IgD-negative memory B cell (primary cell): Measurements from ENCODE around the gene CD300E. TPM values are rescaled to one million over a fixed set of nuclear protein-coding genes. Genes with fewer than 3 reads are reported as not detected.

ENCODE experiments used
- H3K27ac Mint-ChIP-seq, 3 donors: one replicate each; pipeline ENCODE4 v1.8.0; 2020 to 2022; ENCODE audit warnings: mild to moderate bottlenecking in 3 of 3, mixed read lengths in 3 of 3, moderate library complexity in 1 of 3
- H3K27me3 Mint-ChIP-seq: one replicate; pipeline ENCODE4 v1.8.0; 2021; ENCODE audit warnings: mixed read lengths
- H3K36me3 Mint-ChIP-seq: one replicate; pipeline ENCODE4 v1.8.0; 2020; ENCODE audit warnings: mild to moderate bottlenecking, mixed read lengths
- H3K4me1 Mint-ChIP-seq, 3 donors: one replicate each; pipeline ENCODE4 v1.8.0; 2020 to 2022; ENCODE audit warnings: mixed read lengths in 3 of 3, mild to moderate bottlenecking in 1 of 3
- H3K4me3 Mint-ChIP-seq, 4 donors: one replicate each; pipeline ENCODE4 v1.8.0; 2020 to 2022; ENCODE audit warnings: mild to moderate bottlenecking in 4 of 4, mixed read lengths in 4 of 4, moderate library complexity in 3 of 4
- H3K9me3 Mint-ChIP-seq, 3 donors: one replicate each; pipeline ENCODE4 v1.8.0; 2020 to 2021; ENCODE audit warnings: mixed read lengths in 3 of 3, mild to moderate bottlenecking in 1 of 3
- polyA plus RNA-seq: library from polyadenylated mRNA; unstranded; fragments of 300-500 nt; fragmentation: Illumina TruSeq; gene quantifications from one replicate; pipeline ENCODE4 v1.2.3, GENCODE V29; 2021

The CD300E gene
- polyA plus RNA-seq, 1 donor from 2014 or later = 0.11 TPM

DNA sequence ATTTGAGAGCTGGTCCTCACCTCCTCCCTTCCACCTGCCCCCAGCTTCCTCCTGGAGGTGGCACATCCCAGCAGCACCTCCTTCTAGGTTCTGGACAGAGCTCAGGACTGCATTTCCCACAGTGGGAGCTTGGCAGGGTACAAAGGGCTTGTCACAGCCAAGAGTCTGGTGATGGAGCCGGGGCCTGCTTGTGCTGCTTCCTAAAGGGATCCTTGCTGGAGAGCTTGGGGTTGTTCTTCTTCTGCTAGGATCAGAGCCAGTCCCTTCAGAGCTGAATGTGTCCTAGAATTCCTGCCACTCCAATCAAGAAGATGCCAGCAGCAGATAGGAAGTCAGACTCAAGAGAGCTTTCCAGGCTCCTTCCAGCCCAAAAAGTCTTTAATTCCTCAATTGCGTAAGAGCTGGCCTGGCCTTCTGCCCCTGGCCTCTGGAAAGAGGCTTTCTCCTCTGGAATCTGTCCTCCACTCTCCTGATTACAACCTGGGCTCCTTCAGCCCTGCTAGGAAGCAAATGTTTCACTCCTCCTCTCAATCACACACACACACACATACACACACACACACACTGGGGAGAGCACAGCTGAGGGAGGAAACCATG is 4.4 kb downstream of the CD300E start:
- Mint-ChIP-seq H3K4me1 (peaks cover 0 to 3% (median 2%) of the 10 kb centered on the region in 3 donors), H3K4me3 (peak overlapping the region in 1 of 4 donors; percentile 27), H3K9me3 (peaks cover 0 to 3% (median 0%) of the 10 kb centered on the region in 3 donors), H3K27ac (no peak overlapping the region), H3K27me3 (peaks cover 34% of the 10 kb centered on the region), H3K36me3 (no peaks in the 10 kb centered on the region)

GRCh38 chr17:74618451-74618850 is 5.1 kb downstream of the CD300E start:
- Mint-ChIP-seq H3K4me1 (peaks cover 0 to 3% (median 2%) of the 10 kb centered on the region in 3 donors), H3K9me3 (no peaks in the 10 kb centered on the region), H3K4me3 (no peak overlapping the region), H3K27me3 (peaks cover 32% of the 10 kb centered on the region), H3K36me3 (no peaks in the 10 kb centered on the region), H3K27ac (no peak overlapping the region)

DNA sequence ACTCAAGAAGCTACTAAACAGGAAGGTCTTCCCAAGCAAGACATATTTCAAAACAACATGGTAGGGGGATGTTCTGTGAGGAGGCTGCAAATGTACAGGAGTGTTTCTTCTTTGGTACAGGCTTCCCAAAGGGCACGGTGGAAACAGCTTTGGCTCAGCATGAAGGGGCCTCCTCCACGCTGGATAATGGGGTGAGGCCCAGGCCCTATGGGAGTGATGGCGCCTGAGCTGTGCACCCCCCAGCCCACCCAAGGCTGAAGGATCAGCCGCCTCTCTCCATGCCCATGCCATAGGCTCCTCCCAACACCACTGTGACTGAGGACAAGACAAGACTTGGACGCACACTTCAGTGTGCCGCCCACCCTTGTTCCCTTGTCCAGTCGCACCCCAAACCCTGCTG is 6.8 kb downstream of the CD300E start:
- H3K27ac Mint-ChIP-seq = no peak overlapping the region
- peaks cover 35% of the 10 kb centered on the region for H3K27me3 Mint-ChIP-seq
- H3K9me3 Mint-ChIP-seq = no peaks in the 10 kb centered on the region
- peaks cover 0 to 5% (median 3%) of the 10 kb centered on the region in 3 donors for H3K4me1 Mint-ChIP-seq
- no peaks in the 10 kb centered on the region for H3K36me3 Mint-ChIP-seq
- H3K4me3 Mint-ChIP-seq = no peak overlapping the region

GRCh38 chr17:74612046-74612445 is 11.5 kb downstream of the CD300E start:
- Mint-ChIP-seq H3K27me3 (peaks cover 37% of the 10 kb centered on the region), H3K36me3 (no peaks in the 10 kb centered on the region), H3K9me3 (peaks cover 0 to 4% (median 0%) of the 10 kb centered on the region in 3 donors), H3K27ac (no peak overlapping the region), H3K4me1 (peaks cover 0 to 8% (median 0%) of the 10 kb centered on the region in 3 donors), H3K4me3 (peak overlapping the region in 1 of 4 donors; percentile 51)

- Mint-ChIP-seq H3K36me3 (no peaks in the 10 kb centered on the region), H3K4me1 (peaks cover 0 to 8% (median 0%) of the 10 kb centered on the region in 3 donors), H3K27me3 (peaks cover 25% of the 10 kb centered on the region), H3K27ac (no peak overlapping the region), H3K4me3 (no peak overlapping the region), H3K9me3 (peaks cover 0 to 4% (median 0%) of the 10 kb centered on the region in 3 donors)
These were observed 13.4 kb downstream of the CD300E start for GRCh38 chr17:74610108-74610507.

GRCh38 chr17:74608511-74608910 is 15.0 kb downstream of the CD300E start:
- Mint-ChIP-seq H3K27me3 (peaks cover 19% of the 10 kb centered on the region), H3K27ac (no peak overlapping the region), H3K4me1 (peaks cover 0 to 16% (median 0%) of the 10 kb centered on the region in 3 donors), H3K36me3 (no peaks in the 10 kb centered on the region), H3K4me3 (no peak overlapping the region), H3K9me3 (peaks cover 0 to 4% (median 0%) of the 10 kb centered on the region in 3 donors)

DNA sequence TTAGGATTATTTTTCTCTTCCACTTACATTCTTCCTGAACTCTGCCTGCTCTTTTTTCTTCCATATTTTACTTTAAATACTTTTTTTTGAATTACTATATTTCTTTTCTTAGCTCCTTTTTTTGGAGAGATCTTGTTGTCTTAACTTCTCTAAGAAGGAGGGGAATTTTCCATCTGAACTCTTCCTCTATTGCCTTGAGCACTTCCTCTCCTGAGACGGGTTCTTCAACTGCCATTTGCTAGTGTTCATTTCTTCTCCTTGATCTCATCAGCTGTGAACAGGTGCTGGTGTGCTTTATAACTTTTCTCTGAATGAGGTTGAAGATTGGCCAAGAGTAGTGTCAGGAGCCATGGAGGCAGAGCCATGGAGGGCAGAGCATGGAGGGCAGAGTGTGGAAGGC is 16.3 kb downstream of the CD300E start:
- H3K27me3 Mint-ChIP-seq = peaks cover 13% of the 10 kb centered on the region
- H3K36me3 Mint-ChIP-seq = no peaks in the 10 kb centered on the region
- no peak overlapping the region for H3K4me3 Mint-ChIP-seq
- H3K9me3 Mint-ChIP-seq = peaks cover 0 to 4% (median 0%) of the 10 kb centered on the region in 3 donors
- H3K4me1 Mint-ChIP-seq = peaks cover 3 to 19% (median 5%) of the 10 kb centered on the region in 3 donors
- no peak overlapping the region for H3K27ac Mint-ChIP-seq

DNA sequence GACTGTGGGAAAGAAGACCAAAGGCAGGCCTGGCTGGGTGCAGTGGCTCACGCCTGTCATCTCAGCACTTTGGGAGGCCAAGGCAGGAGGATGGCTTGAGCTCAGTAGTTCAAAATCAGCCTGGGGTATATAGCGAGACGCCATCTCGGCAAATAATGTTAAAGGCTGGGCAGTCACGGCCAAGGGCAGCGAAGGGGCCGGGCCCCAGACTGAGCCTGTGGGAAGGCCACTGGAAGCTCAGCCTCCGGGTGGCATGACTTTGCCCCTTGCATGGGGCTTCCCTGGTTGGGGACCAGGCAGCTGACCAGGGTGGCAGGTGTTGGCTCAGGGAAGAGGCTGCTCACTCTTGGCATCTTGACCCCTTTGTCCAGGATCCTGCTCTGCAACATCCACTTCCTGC is 17.5 kb downstream of the CD300E start:
- Mint-ChIP-seq H3K27ac (no peak overlapping the region), H3K27me3 (peaks cover 12% of the 10 kb centered on the region)

DNA sequence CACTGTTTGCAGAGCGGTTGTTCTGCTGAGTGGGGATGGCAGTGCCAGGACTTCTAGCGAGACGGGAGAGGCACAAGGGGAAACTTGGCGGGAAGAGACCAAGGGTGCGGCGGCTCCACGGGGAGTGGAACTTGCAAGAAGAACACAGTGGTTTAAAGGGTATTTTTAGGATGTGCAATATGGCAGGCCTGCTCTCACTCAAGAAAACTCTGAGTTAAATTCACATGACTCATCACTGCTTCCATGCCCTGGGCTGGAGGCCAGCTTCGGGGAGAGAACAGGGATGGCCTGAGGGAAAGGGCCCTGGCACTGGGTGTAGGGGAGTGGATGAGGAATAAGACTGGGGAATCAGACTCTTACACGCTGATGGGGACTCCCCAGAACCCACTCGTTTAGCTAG is 18.2 kb downstream of the CD300E start:
- peak overlapping the region in 1 of 4 donors; percentile 9 for H3K4me3 Mint-ChIP-seq
- H3K27ac Mint-ChIP-seq = no peak overlapping the region
- peaks cover 12% of the 10 kb centered on the region for H3K27me3 Mint-ChIP-seq
- peaks cover 3 to 26% (median 5%) of the 10 kb centered on the region in 3 donors for H3K4me1 Mint-ChIP-seq
- H3K36me3 Mint-ChIP-seq = no peaks in the 10 kb centered on the region
- H3K9me3 Mint-ChIP-seq = peaks cover 0 to 4% (median 0%) of the 10 kb centered on the region in 3 donors

More for the DNA sequence above, 17.5 kb downstream of the CD300E start:
- Mint-ChIP-seq H3K4me3 (no peak overlapping the region), H3K36me3 (no peaks in the 10 kb centered on the region), H3K9me3 (peaks cover 0 to 4% (median 0%) of the 10 kb centered on the region in 3 donors), H3K4me1 (peaks cover 3 to 24% (median 5%) of the 10 kb centered on the region in 3 donors)

DNA sequence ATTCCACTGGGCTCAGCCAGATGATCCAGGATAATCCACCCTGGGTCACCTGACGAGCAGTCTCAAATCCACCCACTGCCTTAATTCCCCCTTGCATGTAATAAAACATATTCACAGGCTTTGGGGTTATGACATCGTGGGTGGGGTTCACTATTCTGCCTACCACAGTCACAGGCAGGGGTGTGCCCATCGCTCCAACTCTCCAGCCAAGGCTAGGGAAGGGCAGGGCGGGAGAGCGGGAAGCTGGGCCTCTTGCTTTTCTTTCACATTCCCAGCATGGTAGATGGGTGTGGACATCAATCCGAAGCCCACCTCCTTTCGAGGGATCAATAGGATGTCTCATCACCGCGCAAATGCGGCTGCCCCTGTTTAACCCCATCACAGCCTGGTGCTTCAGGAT is 18.8 kb downstream of the CD300E start:
- peaks cover 4 to 31% (median 8%) of the 10 kb centered on the region in 3 donors for H3K4me1 Mint-ChIP-seq
- H3K27ac Mint-ChIP-seq = no peak overlapping the region

DNA sequence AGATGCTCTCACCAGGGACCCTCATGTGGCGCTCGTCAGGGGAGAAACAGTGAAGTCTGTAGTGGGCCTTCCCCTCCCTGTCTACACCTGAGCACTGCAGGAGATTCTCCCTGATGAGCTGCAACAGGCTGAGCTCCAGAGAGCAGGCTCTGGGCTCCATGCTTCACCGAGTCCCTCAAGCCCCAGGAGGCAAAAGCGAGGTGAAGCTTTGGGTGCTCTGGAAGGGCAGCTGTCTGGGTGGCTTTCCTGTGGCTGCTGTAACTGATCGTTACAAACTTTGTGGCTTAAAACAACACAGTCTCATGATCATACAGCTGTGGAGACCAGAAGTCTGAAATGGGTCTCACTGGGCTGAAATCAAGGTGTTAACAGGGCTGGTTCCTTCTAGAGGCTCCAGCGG is 19.3 kb downstream of the CD300E start:
- H3K9me3 Mint-ChIP-seq = peaks cover 0 to 4% (median 0%) of the 10 kb centered on the region in 3 donors
- peak overlapping the region in 2 of 3 donors; percentile 29 to 31 for H3K27ac Mint-ChIP-seq
- H3K4me3 Mint-ChIP-seq = peak overlapping the region in 1 of 4 donors; percentile 7
- no peaks in the 10 kb centered on the region for H3K36me3 Mint-ChIP-seq
- peaks cover 9 to 36% (median 14%) of the 10 kb centered on the region in 3 donors for H3K4me1 Mint-ChIP-seq
- peaks cover 16% of the 10 kb centered on the region for H3K27me3 Mint-ChIP-seq

More for the DNA sequence above, 18.8 kb downstream of the CD300E start:
- Mint-ChIP-seq H3K9me3 (peaks cover 0 to 4% (median 0%) of the 10 kb centered on the region in 3 donors), H3K4me3 (no peak overlapping the region), H3K36me3 (no peaks in the 10 kb centered on the region), H3K27me3 (peaks cover 12% of the 10 kb centered on the region)

- H3K36me3 Mint-ChIP-seq = no peaks in the 10 kb centered on the region
- H3K27ac Mint-ChIP-seq = peak overlapping the region in 2 of 3 donors; percentile 29 to 31
- peaks cover 16% of the 10 kb centered on the region for H3K27me3 Mint-ChIP-seq
- H3K4me1 Mint-ChIP-seq = peaks cover 9 to 39% (median 16%) of the 10 kb centered on the region in 3 donors
- peak overlapping the region in 1 of 4 donors; percentile 33 for H3K4me3 Mint-ChIP-seq
- H3K9me3 Mint-ChIP-seq = peaks cover 0 to 4% (median 0%) of the 10 kb centered on the region in 3 donors
These were observed 19.8 kb downstream of the CD300E start for GRCh38 chr17:74603746-74604145.

- peaks cover 13% of the 10 kb centered on the region for H3K27me3 Mint-ChIP-seq
- H3K36me3 Mint-ChIP-seq = no peaks in the 10 kb centered on the region
- peak overlapping the region in 1 of 3 donors; percentile 19 for H3K27ac Mint-ChIP-seq
- peaks cover 0 to 4% (median 0%) of the 10 kb centered on the region in 3 donors for H3K9me3 Mint-ChIP-seq
- H3K4me1 Mint-ChIP-seq = peaks cover 13 to 43% (median 19%) of the 10 kb centered on the region in 3 donors
- H3K4me3 Mint-ChIP-seq = peak overlapping the region in 1 of 4 donors; percentile 25
These were observed 20.4 kb downstream of the CD300E start for GRCh38 chr17:74603037-74603635.

- Mint-ChIP-seq H3K27ac (no peak overlapping the region), H3K4me3 (no peak overlapping the region), H3K36me3 (no peaks in the 10 kb centered on the region), H3K9me3 (peaks cover 0 to 3% (median 0%) of the 10 kb centered on the region in 3 donors), H3K4me1 (peaks cover 13 to 40% (median 19%) of the 10 kb centered on the region in 3 donors), H3K27me3 (peaks cover 7% of the 10 kb centered on the region)
These were observed 21.5 kb downstream of the CD300E start for GRCh38 chr17:74601944-74602572.

- peak overlapping the region in 2 of 3 donors; percentile 30 to 78 for H3K27ac Mint-ChIP-seq
- no peaks in the 10 kb centered on the region for H3K36me3 Mint-ChIP-seq
- peak overlapping the region in 2 of 4 donors; percentile 53 to 81 for H3K4me3 Mint-ChIP-seq
- H3K9me3 Mint-ChIP-seq = peaks cover 0 to 3% (median 0%) of the 10 kb centered on the region in 3 donors
- peaks cover 13 to 40% (median 19%) of the 10 kb centered on the region in 3 donors for H3K4me1 Mint-ChIP-seq
- peaks cover 15% of the 10 kb centered on the region for H3K27me3 Mint-ChIP-seq
These were observed 24.0 kb downstream of the CD300E start for GRCh38 chr17:74599448-74599939.
